Endothelial cell of umbilical vein (primary cell): Measurements from ENCODE around the gene ARHGEF16. TPM values are rescaled to one million over a fixed set of nuclear protein-coding genes. Genes with fewer than 3 reads are reported as not detected.

Experiments used
- BruUV-seq: library from RNA; stranded (reverse); fragments of 400-500 nt; replicated peaks from 2 replicates; lab custom pipeline; 2021; lab: Mats Ljungman, UMichigan
- CTCF ChIA-PET: fragments of 300-600, 350-600 bp; sonication (Branson Sonifier 250); formaldehyde crosslinking; loops from one replicate; lab custom pipeline; 2021; ENCODE audit warnings: antibody characterized with exemption, inconsistent platforms; lab: Charles Lee
- POLR2A ChIA-PET: fragments of 300-600, 350-600 bp; sonication (Branson Sonifier 250); formaldehyde crosslinking; loops from one replicate; lab custom pipeline; 2021; ENCODE audit warnings: antibody characterized with exemption, inconsistent platforms; lab: Charles Lee
- DNase-seq: peaks from one replicate; pipeline ENCODE4 v3.0.0-alpha.2; 2011; ENCODE audit warnings: low read depth, low spot score
- FAIRE-seq: peaks from 2 replicates; lab custom pipeline; 2011; peaks lifted over from hg19 to GRCh38; lab: Jason Lieb, UNC
- H2AFZ ChIP-seq: 2 replicates; pipeline ENCODE4 v1.6.0; 2012; ENCODE audit warnings: low read depth, low read length, control low read depth, inconsistent platforms
- H3K27ac ChIP-seq: 2 replicates; pipeline ENCODE4 v1.5.1; 2011; ENCODE audit warnings: low read depth, mild to moderate bottlenecking, control low read depth, low read length, moderate library complexity; ENCODE audit not compliant: insufficient read depth
- H3K27me3 ChIP-seq, 2 experiments: 2 replicates each; pipeline versions ENCODE4 v1.6.0 to v1.6.1; 2011; ENCODE audit warnings: low read length in 2 of 2, mixed read lengths in 1 of 2; ENCODE audit not compliant: control insufficient read depth in 2 of 2, insufficient read depth in 2 of 2
- H3K36me3 ChIP-seq, 2 experiments: 2 replicates in 1 of 2; 3 replicates in 1 of 2; pipeline ENCODE4 v1.5.1; 2011; ENCODE audit warnings: low read length in 2 of 2, mild to moderate bottlenecking in 1 of 2, moderate library complexity in 1 of 2; ENCODE audit not compliant: control insufficient read depth in 2 of 2, insufficient read depth in 2 of 2; ENCODE audit errors: extremely low read depth in 1 of 2
- H3K4me1 ChIP-seq: 3 replicates; pipeline ENCODE4 v1.5.1; 2011; ENCODE audit warnings: mild to moderate bottlenecking, low read length; ENCODE audit not compliant: control insufficient read depth, insufficient read depth; ENCODE audit errors: extremely low read depth
- H3K4me2 ChIP-seq: 2 replicates; pipeline ENCODE4 v1.6.1; 2011; ENCODE audit warnings: low read length, control low read depth, mixed read lengths; ENCODE audit not compliant: insufficient read depth
- H3K4me3 ChIP-seq, 3 experiments: fragments of 200-600 bp in 1 of 3; sonication (generic), shearing (Covaris generic) in 1 of 3; replicated peaks in 1 of 3; 2 replicates each; pipeline ENCODE4 v1.5.1; 2011 to 2016; ENCODE audit warnings: control low read depth in 3 of 3, low read length in 3 of 3, mild to moderate bottlenecking in 2 of 3, inconsistent platforms in 1 of 3, low read depth in 1 of 3, moderate library complexity in 1 of 3; ENCODE audit not compliant: insufficient read depth in 1 of 3
- H3K79me2 ChIP-seq: 2 replicates; pipeline ENCODE4 v1.6.0; 2012; ENCODE audit warnings: low read length, inconsistent platforms; ENCODE audit not compliant: control insufficient read depth, insufficient read depth
- H3K9ac ChIP-seq: replicated peaks from 2 replicates; pipeline ENCODE3; 2011; ENCODE audit warnings: low read length, control low read depth; ENCODE audit not compliant: insufficient read depth; ENCODE audit errors: extremely low read depth
- H3K9me1 ChIP-seq: replicated peaks from 3 replicates; pipeline ENCODE4 v1.6.0; 2011; ENCODE audit warnings: mild to moderate bottlenecking, low read length; ENCODE audit not compliant: control insufficient read depth, insufficient read depth; ENCODE audit errors: extremely low read depth
- H3K9me3 ChIP-seq: replicated peaks from 2 replicates; pipeline ENCODE4 v1.5.1; 2012; ENCODE audit warnings: low read length, inconsistent platforms; ENCODE audit not compliant: control insufficient read depth, insufficient read depth
- H4K20me1 ChIP-seq: replicated peaks from 2 replicates; pipeline ENCODE3; 2011; ENCODE audit warnings: mild to moderate bottlenecking, low read length; ENCODE audit not compliant: control insufficient read depth, insufficient read depth; ENCODE audit errors: extremely low read depth
- EZH2 ChIP-seq: IDR thresholded peaks from 2 replicates; pipeline ENCODE4 v1.6.1; 2012; ENCODE audit warnings: borderline replicate concordance, low read depth, mild to moderate bottlenecking, moderate library complexity, low read length, inconsistent platforms; ENCODE audit not compliant: severe bottlenecking
- FOS ChIP-seq: IDR thresholded peaks from 2 replicates; pipeline ENCODE4 v1.6.1; 2011; ENCODE audit warnings: mild to moderate bottlenecking, low read length, moderate library complexity, borderline replicate concordance; ENCODE audit not compliant: insufficient read depth
- JUN ChIP-seq: IDR thresholded peaks from 2 replicates; pipeline ENCODE4 v1.6.1; 2011; ENCODE audit warnings: borderline replicate concordance, low read depth; ENCODE audit not compliant: insufficient read length, insufficient read depth
- MYC ChIP-seq: IDR thresholded peaks from one replicate; pipeline ENCODE4 v1.6.1; 2011; ENCODE audit warnings: mild to moderate bottlenecking, low read depth, low read length
- POLR2AphosphoS5 ChIP-seq: IDR thresholded peaks from 2 replicates; pipeline ENCODE4 v1.6.1; 2012; ENCODE audit warnings: low read depth, mild to moderate bottlenecking, control low read depth, low read length, moderate library complexity; ENCODE audit not compliant: insufficient read depth
- dilution Hi-C: fragments of 300-500 bp; cut with MboI; formaldehyde crosslinking; loops from one replicate; pipeline ENCODE4 v1.15.0; 2019; ENCODE audit warnings: low sequenced_read_pairs; ENCODE audit not compliant: extremely low pct_ligation_motif_present
- intact Hi-C: fragments of 100-400 bp; cut with micrococcal nuclease; formaldehyde crosslinking; loops from one replicate; pipeline ENCODE4 v1.10.0; 2022
- polyA plus RNA-seq, 4 experiments: library from polyadenylated mRNA; depleted of rRNA in 3 of 4; stranded (reverse) in 3 of 4; unstranded in 1 of 4; fragments of >200 nt; gene quantifications; 2 replicates each; pipeline versions ENCODE4 v1.2.1 to v1.2.3, GENCODE V29; 2011 to 2012; ENCODE audit warnings: missing spikeins in 1 of 4
- total RNA-seq: library from RNA; stranded (reverse); gene quantifications from 2 replicates; pipeline ENCODE4 v1.2.3, GENCODE V29; 2021
- TF ChIP-seq, protein P1 (sequence below), 2 donors: IDR thresholded peaks; 1 replicate in 1 of 2; 2 replicates in 1 of 2; pipeline ENCODE4 v1.5.1; 2011; ENCODE audit warnings: low read length in 2 of 2, mild to moderate bottlenecking in 2 of 2, moderate library complexity in 2 of 2, control low read depth in 1 of 2, inconsistent platforms in 1 of 2, low read depth in 1 of 2; ENCODE audit not compliant: insufficient read depth in 1 of 2; ENCODE audit errors: extremely low read depth in 1 of 2

The ARHGEF16 gene
- total and polyA plus RNA-seq, 2 donors (not counting 3 experiments of a cell fraction or from before 2014, with no cell fraction given) = 0.52 to 1.3 TPM

DNA sequence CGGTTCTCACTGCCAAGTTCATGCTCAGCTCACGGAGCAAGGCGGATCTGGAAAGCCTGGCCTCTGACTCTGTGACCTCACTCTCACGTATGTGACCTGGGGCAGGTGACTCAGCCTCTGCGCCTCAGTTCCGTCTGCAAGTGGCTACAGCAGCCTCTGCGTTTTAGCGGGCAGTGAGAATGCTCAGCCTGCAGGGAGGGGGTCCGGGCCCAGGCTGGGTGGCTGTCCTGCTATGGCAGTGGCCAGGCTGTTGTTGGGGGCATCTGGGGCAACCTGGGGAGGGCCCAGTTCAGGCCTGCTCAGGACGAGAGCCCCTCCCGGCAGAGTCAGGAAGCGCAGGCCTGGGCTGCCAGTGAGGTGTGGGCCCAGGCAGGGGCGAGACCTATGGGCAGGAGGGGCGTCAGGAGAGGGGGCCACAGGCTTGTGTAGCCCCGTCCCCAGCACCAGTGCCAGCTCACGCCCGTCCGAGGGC is 27.9 kb downstream of the ARHGEF16 start:
- dilution Hi-C loops = no loop called here
- Histone ChIP-seq H3K9ac (no peak overlapping the region), H4K20me1 (no peaks in the 10 kb centered on the region), H3K27me3 (no peaks in the 10 kb centered on the region), H3K9me1 (no peaks in the 10 kb centered on the region), H3K9me3 (no peaks in the 10 kb centered on the region), H3K4me3 (no peak overlapping the region), H3K27ac (no peak overlapping the region), H3K36me3 (no peaks in the 10 kb centered on the region), H3K4me2 (no peak overlapping the region), H3K4me1 (no peaks in the 10 kb centered on the region), H3K79me2 (no peaks in the 10 kb centered on the region), H2AFZ (no peak overlapping the region)
- no peak for TF ChIP-seq JUN
- TF ChIP-seq FOS = peak; percentile 19
- no peak for TF ChIP-seq POLR2AphosphoS5
- TF ChIP-seq, protein P1, sequence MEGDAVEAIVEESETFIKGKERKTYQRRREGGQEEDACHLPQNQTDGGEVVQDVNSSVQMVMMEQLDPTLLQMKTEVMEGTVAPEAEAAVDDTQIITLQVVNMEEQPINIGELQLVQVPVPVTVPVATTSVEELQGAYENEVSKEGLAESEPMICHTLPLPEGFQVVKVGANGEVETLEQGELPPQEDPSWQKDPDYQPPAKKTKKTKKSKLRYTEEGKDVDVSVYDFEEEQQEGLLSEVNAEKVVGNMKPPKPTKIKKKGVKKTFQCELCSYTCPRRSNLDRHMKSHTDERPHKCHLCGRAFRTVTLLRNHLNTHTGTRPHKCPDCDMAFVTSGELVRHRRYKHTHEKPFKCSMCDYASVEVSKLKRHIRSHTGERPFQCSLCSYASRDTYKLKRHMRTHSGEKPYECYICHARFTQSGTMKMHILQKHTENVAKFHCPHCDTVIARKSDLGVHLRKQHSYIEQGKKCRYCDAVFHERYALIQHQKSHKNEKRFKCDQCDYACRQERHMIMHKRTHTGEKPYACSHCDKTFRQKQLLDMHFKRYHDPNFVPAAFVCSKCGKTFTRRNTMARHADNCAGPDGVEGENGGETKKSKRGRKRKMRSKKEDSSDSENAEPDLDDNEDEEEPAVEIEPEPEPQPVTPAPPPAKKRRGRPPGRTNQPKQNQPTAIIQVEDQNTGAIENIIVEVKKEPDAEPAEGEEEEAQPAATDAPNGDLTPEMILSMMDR (IDR thresholded peaks at IDR 0.05; ENCODE audit: extremely low read depth in 1 of 2, insufficient read depth in 1 of 2, low read depth in 1 of 2, low read length in 2 of 2) = peak in 1 of 2 donors; percentile 28
- TF ChIP-seq MYC = no peak
- TF ChIP-seq EZH2 = no peak
- ChIA-PET POLR2A (no interaction called here), CTCF (interaction anchor here (1.0 to 3.9 kb wide), 5 partner anchors 8 to 238 kb away, joined by 3 to 75 read pairs (median 7); no protein-coding TSS in a partner anchor)
- intact Hi-C loops = no loop called here
- no TSS peak for BruUV-seq
- FAIRE-seq = no peak
- DNase-seq = peak; percentile 24
